HG03520 (cell line): ENCODE measurements around the gene FAM53C.
A peak's percentile ranks its signal among the peaks of the same experiment; 100 is the strongest.
"Not testable (repeated sequence)": the region's sequence is repeated elsewhere in the genome, so short reads cannot be mapped to it uniquely, and the experiment has no call there.

Experiments
- ATAC-seq: cut with Tn5 transposase; IDR thresholded peaks from one replicate; pipeline ENCODE4 v1.9.1; 2021; ENCODE audit warnings: mild to moderate bottlenecking, moderate library complexity; ENCODE audit not compliant: unreplicated experiment

The FAM53C gene

GRCh38 chr5:138337685-138338410 lies at the start of gene FAM53C:
FAM53C (plus strand) TSS chr5:138338266; CDS start chr5:138341336, 3,070 bp downstream.
- ATAC-seq: peak; percentile 79

DNA sequence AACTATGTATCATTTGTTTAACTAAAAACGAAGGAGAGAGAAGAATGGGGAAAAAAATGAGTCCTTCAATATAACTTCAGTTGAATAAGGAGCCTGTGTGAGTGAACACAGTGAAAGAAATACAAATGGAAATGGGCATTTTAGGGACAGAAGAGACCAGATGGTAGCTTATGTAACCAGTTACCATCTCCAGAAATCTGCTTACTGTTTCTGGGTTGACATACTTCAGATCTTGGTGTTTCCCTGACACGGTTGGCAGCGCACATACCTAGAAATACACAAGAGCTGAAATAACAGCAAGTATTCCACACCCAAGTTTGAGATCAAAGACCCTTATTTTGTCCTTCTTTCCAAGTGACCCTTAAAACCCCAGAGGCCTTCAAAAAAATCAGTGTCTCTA lies 48.8 kb upstream of the FAM53C start:
- ATAC-seq: no peak

DNA sequence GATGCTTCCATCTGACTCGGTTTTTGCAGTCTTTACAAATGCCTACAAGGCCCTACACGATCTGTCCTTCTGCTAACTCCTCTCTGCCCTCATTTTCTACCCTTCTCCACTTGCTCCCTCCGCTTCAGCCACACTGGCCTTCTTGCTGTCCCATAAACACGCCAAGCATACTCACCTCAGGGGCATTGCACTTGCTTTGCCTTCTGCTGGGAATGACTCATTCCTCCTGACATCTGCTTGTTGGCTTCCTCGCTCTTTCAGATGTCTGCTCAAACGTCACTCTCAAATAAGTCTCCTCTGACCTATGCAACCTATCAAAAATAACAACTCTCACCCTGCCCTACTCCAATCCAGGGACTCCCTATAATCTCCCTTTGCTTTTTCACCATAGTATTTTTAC lies 34.7 kb upstream of the FAM53C start:
- ATAC-seq: no peak

- ATAC-seq: no peak
These were observed 32.3 kb upstream of the FAM53C start for GRCh38 chr5:138305797-138306196.

DNA sequence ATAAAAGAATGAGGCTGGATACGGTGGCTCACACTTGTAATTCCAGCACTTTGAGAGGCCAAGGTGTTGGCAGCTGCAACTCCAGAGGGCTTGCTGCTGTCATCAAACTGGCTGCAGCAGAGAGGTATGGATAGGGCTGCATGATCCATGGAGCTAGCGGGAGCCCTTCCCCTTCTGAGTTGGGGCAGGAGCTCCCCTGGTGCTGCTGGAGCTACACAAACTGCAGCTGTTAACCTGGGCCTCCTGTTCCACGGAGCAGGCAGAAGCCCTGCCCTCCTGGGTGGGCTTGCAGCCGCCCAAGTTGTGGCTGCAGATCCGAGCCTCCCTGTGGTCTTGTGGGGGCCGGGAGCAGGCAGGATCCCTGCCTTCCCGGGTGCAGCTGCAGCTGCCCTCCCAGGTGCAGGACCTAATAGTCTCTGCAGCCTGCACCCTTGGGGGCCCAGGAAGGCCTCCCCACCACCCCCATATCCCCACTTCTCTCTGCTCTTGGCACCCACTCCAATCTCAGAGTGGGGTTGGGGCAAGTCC lies 22.3 kb upstream of the FAM53C start:
- ATAC-seq: no peak

DNA sequence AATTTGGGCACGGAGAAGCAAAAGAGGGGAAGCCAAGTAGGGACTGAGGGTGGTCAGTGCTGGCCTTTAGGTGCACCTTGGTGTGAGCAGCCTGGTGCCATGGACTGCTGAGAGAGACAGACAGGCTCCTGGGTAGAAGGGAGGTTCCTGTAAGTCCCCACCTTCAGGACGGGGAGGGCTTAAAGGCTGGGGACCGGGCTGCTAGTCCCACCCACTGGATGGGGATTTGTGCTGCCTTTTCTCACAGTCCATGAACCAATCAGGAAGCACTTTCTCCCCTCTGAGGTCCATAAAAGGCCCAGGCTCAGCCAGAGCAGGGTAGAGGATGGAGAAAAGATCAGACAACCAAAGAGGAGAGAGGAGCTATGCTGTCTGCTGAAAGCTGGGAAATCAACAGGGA lies 21.7 kb upstream of the FAM53C start:
- no peak for ATAC-seq

DNA sequence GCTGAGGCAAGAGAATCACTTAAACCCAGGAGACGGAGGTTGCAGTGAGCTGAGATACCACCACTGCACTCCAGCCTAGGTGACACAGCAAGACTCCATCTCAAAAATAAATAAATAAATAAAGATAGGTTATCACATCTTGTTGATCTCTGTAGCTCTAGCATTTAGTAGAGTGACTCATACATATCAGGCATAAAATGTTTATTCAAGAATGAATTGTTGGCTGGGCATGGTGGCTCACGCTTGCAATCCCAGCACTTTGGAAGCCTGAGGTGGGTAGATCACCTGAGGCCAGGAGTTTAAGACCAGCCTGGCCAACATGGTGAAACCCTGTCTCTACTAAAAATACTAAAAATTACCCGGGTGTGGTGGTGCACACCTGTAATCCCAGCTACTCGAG lies 19.9 kb upstream of the FAM53C start:
- ATAC-seq: not testable (repeated sequence)

DNA sequence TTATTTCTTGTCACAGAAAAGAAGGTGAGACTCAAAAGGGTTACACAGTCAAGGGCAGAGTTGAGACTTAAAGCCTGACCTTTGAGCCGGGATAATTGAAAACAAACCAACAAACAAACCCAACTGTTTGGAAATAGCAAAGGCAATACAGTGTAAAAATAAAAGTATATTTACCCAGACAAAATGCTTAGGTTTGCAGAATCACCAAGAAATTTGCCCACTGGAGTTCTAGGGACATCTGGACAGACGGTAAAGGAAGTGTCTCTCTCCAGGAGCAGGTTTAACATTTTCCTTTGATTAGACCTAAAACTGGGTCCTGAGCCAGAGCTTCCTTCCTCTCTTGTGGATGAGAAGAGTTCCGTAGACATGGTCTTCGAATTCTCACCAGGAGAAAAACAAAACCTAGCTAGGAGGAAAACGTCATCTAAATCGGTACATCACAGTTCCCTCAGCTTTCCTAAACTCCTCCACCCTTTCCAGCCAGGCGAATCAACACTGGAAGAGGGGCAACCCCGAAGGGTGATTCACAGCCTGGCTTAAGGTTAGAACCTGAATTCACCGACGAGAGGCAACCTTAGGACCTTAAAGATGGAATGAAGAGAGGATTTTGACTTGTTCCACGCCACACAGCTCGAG lies 7.1 kb upstream of the FAM53C start:
- no peak for ATAC-seq

DNA sequence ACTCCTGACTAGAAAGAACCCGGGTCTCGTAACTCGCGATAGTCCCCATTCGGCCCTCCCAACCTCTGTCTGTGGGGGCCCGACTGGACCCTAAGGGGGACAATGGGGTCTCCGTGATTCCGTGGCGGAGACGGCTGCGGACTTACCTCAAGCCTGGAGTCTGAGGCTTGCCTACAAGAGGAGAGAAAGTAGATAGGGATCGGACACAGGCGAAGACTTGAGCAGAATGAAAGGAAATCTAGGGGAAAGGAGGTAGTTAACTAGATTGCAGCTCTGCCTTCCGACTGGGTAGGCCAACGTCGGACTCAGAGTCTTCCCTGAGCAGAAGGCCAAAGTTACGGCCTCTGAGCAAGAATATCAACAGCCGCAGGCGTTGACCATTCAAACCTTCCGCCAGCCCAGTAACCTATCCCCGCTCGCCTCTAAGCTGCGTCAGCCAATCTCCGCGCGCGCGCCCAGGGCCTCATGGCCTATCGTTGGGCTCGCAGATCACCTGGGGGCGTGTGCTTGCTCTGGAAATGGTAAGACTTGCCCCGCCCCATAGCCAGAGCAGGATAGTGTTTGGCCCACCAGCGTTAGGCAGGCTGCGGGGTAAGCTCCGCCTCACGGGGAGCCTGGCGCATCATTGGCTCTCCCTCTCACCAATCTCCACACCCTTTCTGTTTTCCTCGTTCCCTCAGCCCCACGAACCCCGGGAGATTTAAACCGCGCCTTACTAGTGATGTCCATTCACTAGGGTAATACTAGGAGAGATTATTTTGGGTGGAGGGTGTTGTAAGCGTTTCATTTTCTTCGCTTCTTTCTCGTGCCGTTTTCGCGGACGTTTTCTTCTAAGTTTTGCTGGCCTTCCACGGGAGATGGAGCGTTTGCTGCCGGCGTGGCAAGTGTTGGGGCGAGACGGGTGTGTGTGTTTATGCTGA lies 6.4 kb upstream of the FAM53C start, which contains the start of gene CDC25C:
CDC25C (minus strand) TSS at position 356 of the 920 bp plus-strand sequence. CDS start 624 bp downstream, outside the sequence.
- ATAC-seq: peak; percentile 98

DNA sequence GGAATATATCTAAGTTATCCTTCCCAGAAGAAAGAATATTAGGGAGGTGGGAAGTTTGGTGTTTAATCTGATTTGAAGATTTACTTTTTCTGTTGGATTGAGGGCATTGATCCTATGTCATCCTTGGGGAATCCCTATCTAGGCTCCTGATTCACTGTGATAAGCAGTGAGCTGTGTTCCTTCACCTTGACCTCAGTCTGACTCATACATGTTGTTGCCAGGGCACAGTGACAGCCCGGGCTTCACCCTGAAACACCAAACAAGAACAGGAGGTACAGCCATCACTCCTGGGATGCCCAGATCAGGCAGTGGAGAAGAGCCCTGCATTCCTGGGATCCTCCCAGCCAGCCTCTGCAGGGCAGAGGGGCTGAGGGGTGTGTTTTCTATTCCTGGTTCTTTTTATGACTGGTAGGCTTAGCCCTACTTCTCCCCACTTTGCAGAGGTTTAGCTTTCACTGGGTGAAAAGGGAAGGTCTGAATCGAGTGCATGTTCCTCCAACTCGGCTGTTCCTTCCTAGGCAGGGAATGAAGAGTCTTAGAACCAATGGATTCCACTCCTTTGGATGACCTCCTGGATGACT lies 3.1 kb upstream of the FAM53C start:
- no peak for ATAC-seq

DNA sequence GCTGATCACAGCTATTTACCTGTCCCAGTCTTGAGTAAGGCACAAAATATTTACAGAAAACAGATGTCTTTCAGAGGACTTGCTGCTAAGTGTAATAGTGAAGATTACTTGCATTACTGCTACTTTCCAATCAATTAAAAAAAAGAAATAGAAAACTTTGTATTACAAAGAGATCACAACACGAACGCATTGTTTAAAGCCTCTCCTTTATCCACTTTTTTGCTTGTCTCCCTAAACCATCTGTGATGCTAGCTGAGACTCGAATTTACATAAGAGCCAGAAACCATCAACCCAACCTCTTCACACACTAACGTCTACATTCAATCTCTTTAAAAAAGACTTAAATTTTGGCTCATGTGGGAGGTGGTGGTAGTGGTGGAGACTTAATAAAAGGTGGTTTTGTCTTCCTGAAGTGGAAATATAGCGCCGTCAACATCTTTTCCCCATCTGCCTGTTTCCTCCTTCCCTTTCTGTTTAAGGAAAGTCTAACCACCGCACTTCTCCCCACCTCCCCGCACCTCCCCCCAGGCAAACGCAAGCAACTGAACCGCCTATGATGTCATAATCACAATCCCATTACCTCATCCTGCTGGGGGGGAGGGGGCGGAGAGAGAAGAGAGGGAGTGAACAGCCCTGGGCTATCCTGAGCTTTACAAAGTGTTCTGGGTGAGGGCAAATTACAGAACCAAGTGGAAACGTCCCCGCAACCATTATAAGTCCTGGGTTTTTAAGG lies 948 bp upstream of the FAM53C start:
- ATAC-seq: peak; percentile 22

DNA sequence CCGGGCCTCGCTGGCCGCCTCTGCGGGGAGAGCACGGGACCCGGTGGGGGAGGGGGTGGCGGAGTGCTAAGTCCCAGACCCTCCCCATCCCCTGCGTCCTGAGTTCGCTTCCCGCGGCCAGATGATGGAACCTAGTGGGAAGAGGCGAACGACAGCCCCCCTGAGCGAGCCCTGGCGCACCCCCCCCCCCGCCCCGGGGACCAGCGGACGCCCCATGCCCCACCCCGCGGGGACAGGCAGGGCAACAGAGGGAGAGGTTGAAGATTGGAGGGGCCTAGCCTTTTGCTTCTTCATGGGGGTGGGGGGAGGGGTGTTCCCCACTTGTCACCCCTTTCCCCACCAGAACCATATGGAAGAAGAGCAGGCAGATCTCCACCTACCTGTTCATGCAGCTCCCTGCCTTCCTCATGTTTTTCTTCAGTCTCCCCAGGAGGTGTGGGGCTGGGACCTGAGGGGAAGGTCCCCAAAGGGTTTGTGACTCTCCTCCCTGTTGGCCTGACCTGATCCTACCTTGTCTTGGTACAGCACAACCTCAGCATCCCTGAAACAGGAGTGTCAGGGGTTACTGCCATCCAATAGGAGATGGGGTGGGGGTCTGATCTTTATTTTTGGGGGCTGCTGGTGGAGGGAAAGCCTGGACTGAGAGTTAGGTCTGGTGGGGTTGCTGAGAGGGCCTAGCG lies 485 bp downstream of the FAM53C start:
- no peak for ATAC-seq

DNA sequence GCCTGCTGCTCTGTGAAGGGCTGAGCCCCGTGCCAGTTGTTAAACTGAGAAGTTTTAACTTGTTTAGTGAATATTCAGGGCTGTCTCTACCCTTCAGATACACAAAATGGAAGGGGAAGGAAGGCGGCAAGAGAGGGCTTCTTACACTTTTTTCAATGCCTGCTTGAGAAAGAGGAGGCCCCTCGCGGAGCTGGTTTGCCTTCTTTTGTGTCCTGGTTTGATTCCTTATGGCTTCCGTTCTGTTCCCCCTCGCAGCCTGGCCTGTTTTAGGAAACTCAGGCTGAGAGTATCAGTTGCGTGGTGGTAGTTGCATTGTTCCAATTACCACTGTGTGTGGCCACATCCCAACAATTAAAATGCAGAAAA lies 1.0 kb downstream of the FAM53C start:
- ATAC-seq: no peak

DNA sequence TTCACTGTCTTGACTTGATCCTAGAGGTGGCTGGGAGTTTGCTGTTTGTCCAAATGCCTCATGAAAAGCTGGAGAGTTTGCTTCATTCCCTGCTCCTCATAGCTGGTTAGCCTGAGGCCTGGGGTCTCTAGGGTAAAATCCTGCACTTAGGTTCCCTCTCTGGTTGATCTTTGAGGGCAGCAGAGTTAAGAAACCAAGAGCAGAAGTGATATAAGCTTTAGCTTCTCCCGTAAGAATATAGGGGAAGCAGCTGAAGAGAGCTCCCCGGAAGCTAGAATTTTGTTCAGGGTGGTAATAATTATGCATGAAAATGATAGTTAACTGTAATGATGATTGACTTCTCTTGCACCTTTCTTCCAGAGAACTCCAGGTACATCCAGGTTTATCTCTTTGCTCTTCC lies 1.4 kb downstream of the FAM53C start:
- ATAC-seq: no peak

GRCh38 chr5:138340008-138340407 lies 1.9 kb downstream of the FAM53C start:
- no peak for ATAC-seq

DNA sequence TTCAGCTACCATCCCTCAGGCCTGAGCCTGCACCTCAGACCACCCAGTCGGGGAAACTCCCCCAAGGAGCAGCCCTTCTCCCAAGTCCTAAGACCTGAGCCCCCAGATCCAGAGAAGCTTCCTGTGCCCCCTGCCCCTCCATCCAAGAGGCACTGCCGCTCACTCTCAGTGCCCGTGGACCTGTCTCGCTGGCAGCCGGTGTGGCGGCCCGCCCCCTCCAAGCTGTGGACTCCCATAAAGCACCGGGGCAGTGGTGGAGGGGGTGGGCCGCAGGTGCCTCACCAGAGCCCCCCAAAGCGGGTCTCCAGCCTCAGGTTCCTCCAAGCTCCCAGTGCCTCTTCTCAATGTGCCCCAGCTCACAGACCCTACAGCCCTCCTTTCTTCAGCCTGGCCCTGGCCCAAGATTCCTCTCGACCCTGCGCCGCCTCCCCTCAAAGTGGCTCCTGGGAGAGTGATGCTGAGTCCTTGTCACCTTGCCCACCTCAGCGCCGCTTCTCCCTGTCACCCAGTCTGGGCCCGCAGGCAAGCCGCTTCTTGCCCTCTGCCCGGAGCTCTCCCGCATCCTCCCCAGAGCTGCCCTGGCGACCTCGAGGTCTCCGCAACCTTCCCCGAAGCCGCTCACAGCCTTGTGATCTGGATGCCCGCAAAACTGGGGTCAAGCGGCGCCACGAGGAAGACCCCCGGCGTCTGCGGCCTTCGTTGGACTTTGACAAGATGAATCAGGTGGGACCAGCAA lies 7.0 kb downstream of the FAM53C start:
- no peak for ATAC-seq

DNA sequence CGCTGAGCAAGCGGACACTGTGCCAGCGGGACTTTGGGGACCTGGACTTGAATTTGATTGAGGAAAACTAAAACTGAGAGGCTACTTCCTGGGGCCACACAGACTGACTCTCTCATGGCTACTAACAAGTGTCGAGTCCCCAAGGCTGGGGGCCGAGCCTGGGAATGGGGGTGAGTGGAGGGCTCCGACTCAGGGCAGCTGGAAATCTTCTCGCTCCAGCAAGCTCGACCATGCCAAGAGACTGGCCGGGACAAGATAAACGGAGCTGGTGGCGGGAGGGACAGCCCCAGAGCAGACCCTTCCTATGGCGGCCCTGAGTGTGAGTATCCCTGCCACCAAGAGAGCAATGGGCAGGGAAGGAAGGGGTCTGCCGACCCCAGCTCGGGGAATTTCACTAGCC lies 8.8 kb downstream of the FAM53C start:
- ATAC-seq: no peak

DNA sequence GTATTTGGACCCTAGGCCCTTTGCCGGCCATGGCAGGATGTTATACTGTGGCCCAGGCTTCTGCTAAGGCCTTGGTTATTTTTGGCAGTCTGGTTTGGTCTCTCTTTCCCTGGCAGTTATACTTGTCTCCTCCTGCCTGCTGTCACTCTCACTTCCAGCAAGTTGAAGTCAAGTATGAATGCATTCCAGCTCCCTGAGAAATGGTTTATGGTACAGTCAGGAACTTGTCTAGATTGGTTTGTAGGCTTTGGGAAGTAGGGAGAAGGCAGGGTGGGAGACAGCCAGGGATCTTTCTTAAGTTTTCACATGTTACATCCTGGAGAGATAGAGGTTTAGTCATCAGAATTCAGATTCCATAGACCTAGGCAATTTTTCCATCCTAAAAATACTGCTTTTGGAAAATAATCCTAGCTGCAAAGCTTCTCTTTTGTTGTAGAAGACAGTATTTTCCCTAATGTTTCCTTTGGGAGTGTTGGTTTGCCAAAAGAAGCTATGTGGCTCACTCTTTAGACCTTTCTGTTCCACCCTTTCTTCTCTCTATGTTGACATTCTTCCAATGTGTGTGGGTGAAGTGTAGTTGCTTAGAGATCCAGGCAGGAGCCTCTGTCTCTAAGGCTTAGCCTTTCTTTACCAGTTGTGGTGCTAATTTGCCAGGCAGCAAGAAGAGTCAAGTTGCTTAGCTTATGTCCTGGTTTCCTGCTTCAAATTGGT lies 11.9 kb downstream of the FAM53C start:
- no peak for ATAC-seq

DNA sequence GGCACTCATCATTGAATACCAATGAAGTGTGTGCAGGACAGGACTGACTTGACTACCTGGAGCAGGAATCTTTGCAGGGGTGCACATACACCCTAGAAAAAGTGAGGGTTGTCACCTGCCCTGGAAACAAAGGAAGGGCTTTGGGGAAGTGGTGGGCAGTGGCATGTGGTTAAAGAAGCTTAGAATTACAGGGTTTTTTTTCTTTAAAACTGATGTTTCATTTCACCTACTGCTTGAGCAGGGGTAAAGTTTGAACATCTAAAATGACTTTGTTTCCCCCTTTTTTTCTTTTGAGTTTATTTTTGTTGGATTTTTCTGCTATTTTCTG lies 12.5 kb downstream of the FAM53C start:
- no peak for ATAC-seq
